ENCODE measurements around the gene ARHGAP36.

ARHGAP36 gene

GRCh38 chrX:131139072-131139471, 80.9 kb downstream of the ARHGAP36 start:
- no peak for TF ChIP-seq POLR2A (IDR thresholded peaks at IDR 0.05; ENCODE audit: low read depth, low read length)
- TF ChIP-seq PAX5 (IDR thresholded peaks at IDR 0.05; ENCODE audit: insufficient read depth, low read length, severe bottlenecking), result no peak
- TF ChIP-seq POU2F2 (IDR thresholded peaks at IDR 0.05; ENCODE audit: low read depth, low read length), result no peak
- TF ChIP-seq POLR2AphosphoS5 (IDR thresholded peaks at IDR 0.05; ENCODE audit: low read depth, low read length), result no peak
- no peak for DNase-seq (ENCODE audit: insufficient read length, low spot score)
- FAIRE-seq, result no peak

Data from GM12891 (cell line).